ENCODE measurements around the gene PDILT.

PDILT gene

DNA sequence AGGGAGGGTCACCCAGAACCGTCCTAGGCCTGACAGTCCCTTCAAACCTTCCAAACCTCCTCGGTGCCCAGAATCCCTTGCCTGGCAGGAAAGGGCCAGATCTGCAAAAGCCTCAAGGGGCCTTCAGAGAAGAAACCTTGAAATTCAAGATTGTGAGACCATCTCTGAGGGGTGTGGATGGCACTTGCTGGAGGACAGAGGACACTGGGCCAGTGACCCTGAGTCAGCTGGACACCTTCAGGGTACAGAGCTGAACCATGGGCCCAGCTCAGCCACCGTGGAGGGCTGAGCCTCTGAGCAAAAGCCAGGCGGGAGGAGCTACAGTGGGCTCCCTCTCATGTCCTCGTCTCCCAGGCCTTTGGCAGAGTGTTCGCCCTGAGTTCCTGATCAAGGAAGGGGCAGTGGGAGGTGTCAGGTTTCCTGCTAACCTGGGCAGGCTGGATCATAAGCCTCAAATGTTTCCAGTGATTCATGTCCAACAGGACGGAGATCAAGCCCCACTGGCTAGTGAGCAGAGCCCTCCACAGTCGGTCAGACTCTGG lies 3.0 kb downstream of the PDILT start:
- no peak for DNase-seq

- no peak for DNase-seq
Observed at GRCh38 chr16:20401066-20401465, 3.5 kb downstream of the PDILT start.

- no peak for DNase-seq
Observed at GRCh38 chr16:20399185-20399584, 5.4 kb downstream of the PDILT start.

- DNase-seq = no peak
Observed at GRCh38 chr16:20398603-20399002, 5.9 kb downstream of the PDILT start.

DNA sequence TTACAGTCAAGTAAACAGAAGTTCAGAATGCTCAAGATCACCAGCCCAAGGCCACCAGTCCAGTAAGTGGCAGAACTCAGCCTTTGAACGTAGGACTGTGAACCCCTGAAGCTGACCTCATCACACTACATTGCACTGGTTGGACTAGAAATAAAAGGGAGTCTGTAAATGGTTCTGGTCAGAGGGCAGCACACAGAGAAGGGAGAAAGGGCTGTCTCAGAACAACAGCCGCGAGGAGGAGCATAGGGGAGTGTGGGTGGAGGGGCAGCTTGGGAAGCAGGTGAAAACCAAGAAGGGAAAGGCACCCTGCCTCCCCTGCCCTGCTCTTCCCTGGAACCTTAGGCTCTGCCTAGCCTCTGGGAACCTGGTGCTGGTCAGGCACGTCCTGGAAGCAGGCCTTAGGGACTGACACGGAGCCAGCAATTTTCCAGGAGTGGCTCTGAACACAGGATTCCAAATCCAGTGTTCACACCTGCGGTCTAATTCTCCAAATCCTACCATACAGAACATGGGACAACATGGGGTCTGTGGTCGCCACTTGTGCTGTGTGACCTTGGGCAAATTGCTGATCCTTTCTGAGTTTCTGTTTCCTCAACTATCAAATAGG lies 7.0 kb downstream of the PDILT start:
- no peak for DNase-seq

DNA sequence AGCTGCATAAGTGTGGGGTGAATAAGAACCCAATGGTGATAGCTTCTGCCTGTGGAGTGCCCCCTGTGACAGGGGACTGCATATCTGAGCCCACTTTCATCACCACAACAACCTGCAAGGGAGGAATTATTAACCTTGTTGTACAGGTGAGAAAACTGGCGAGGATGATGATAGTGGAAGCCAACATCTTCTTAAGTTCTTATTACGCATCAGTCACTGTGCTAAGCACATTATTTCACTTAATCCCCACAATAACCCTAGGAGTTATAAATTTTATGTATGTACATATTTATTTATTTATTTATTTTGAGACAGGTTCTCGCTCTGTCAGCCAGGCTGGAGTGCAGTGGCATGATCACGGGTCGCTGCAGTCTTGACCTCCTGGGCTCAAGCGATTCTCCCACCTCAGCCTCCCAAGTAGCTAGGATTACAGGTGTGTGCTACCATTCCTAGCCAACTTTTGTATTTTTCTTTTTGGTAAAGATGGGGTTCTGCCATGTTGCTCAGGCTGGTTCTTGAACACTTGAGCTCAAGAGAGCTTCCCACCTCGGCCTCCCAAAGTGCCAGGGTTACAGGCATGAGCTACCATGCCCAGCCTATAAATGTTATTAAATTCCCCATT lies 7.6 kb downstream of the PDILT start:
- no peak for DNase-seq

DNA sequence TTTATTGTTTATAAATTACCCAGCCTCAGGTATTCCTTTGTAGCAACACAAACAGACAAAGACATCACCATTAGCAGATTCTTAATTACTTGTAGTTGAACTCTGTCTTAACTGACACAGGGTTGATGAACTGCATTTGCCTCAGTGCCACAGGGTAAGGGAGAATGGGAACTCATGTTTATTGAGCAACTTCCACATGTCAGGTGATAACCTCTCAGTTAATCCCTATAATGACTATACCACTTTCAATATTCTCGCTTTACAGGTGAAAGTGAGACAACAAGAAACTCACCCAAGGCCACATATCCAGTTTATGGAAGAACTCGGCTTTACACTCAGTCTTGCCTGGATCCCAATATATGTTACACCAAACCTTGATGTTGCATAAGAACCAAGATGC lies 8.6 kb downstream of the PDILT start:
- no peak for DNase-seq

DNA sequence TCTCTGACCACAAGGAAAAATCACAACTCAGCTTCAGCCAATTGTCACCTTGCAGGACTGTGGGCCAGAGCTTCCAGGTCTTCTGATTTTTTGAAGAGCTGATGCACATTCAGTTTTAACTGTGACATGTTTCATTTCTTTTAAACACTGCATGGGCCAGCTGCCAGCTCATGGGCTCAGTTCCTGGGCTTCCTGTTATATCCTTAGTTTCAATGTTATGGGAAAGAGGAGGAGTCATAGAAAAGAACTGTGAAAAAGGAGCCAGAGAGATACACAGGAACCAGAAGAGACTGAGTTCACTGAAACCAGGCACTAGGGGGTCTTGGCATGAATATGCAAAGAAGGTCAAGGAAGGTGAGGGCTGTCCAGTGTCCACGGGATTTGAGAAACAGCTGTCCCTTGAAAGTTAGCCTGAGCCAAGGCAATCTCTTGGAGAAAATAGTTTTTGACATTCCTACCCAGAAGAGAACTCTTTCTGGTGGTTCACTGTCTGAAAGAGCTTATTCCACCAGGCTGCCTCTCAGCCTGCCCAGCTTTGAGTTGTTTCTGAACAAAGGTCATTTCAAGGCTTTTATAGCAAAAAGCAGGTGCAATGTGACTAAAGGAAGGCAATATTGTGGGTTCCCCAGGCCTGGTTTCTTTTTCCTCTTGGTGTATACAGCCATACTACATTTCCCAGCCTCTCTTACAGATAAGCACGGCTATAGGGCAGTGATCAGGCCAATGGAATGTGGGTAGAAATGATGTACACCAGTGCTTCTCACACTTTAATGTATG lies 10.5 kb downstream of the PDILT start:
- no peak for DNase-seq

GRCh38 chr16:20391045-20391444 lies 13.5 kb downstream of the PDILT start:
- no peak for DNase-seq

- no peak for DNase-seq
Observed at GRCh38 chr16:20388854-20389253, 15.7 kb downstream of the PDILT start.

DNA sequence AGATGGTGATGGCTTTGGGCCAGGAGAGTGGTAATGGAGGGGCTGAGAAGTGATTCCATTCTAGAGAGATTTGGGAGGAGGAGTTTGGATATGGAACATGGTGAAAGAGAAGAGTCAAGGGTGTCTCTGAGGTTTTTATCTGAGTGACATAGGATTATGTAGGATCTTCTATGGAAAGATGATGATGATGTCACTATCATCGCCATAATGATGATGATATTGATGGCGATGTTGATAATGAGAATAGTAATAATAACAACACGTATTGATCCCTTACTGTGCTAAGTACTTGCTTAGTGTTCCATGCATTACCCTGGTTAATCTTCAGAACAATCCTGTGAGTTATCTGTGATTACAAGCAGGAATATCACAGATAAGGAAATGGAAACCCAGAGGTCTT lies 16.6 kb downstream of the PDILT start:
- DNase-seq = no peak

- DNase-seq = peak; percentile 81
Observed at GRCh38 chr16:20385844-20386832, 18.4 kb downstream of the PDILT start.

DNA sequence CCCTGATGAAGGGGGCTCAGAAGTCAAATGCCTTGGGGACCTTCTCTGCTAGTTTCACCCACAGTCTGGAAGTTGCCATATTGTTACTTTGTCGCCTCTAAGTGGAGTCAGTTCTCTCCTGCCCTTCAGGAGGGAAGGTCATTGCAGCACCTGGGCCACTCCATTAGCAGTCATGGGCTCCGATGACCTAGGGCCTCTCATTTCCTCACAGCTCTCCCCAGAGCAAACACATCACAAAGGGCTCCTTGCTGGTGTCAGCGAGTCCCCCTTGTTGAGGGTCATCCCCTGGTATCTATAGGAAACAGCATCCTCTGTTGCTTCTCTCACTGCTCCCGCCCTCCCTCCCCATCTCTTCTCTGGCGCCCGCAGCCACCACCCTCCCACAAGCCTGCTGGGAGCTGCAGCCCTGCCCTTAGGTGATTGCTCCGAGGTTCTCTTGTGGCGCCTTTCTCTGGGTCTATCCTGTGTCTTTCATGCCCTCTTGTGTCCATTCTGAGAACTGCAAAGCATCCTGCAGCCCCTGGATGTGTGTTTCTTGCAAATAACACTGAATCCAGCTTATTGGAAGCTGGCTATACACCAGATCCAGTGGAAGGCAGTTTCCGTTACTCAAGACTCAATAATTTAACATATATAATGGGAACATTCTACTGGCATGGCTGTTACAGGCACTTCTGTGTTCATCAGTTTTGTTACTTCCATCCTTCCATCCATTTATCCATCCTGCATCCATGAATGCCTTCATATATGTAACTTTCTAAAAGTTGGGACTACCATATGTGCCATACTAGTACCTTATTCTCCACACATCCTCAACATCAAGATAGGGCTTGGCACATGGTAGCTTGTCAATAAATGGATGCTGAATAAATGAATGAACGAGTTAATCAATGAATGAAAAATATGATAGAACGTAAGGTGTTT lies 21.2 kb downstream of the PDILT start:
- peak; percentile 55 for DNase-seq

DNA sequence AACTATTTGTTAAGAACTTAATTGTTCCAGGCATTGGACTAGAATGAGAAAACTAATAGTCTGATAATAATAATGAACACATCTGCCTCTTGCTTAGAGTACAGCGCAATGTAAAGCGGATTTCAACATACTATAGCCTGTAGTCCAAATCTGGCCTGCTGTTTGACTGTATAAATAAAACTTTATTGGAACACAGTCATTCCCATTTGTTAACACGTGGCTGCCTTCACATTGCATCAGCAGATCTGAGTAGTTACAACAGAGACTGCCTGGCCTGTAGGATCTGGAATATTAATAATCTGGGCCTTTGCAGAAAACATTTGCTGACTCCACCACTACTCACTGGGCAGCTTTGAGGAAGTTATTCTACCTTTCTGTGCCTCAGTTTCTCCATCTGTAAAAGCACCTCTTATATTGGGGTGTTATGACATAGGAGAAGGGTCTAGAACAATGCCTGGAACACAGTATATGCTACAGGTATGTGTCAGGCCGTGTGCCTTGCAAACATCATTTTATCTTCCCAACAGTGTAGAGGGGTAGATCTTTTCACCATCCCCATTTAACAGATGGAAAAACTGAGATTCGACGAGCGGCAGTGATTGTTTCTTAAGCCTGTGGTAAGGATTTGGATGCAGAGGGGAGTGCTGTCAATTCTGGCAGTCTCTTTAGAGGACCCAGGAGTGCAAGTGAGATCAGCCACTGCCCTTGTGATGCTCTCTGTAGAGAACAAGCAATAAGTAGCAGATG lies 22.2 kb downstream of the PDILT start:
- DNase-seq = no peak

DNA sequence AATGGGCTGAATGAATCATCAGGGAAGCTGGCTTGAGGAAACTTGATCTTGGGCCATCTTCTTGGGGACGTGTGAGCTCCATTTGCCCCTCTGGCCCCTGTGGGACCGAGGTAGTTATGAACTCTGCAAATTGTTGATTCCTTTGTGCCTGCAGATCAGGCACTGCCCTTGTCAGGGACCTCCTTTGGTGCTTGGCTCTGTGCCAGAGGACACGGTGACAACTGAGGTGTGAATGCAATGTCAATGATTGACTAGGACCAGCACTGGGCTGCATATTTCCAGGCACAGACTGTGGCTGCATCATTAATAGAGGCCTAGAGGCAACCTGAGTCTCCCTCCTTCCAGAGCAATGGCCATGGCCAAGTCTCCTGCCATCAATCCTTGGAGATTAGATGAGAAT lies 23.8 kb downstream of the PDILT start:
- no peak for DNase-seq

DNA sequence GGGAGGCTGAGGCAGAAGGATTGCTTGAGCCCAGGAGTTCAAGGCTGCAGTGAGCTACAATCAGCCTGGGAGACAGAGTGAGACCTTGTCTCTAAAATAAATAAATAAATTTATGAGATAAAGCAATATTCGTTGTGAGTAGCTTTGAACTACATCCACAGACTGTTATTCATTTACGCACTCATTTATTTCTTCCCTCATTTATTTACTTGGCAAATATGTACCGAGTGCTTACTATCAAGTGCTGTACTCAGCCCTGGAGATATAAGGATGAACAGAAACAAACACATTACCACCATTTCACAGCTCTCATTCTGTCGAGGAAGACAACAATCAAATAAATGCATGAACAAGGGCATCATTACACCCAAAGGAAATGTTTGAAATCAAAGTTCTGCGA lies 27.4 kb downstream of the PDILT start:
- no peak for DNase-seq

DNA sequence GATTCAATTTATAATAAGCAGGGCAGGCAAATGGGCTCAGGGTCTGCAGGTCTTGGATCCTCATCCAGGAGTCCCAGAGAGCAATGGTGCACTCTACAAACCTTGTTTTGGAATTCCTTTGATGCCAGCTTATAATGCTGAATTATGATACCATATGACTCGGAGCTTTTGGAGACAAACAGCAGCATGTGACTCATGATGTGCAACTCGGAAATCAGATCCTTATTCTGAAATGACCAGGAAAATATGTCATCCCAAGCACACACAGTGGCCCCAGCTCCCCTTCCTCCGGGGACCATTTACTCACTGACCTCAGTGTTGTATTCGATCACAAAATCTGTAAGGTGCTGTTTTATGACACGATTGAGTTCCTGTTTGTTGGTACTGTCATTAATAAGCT lies 31.8 kb downstream of the PDILT start:
- no peak for DNase-seq

DNA sequence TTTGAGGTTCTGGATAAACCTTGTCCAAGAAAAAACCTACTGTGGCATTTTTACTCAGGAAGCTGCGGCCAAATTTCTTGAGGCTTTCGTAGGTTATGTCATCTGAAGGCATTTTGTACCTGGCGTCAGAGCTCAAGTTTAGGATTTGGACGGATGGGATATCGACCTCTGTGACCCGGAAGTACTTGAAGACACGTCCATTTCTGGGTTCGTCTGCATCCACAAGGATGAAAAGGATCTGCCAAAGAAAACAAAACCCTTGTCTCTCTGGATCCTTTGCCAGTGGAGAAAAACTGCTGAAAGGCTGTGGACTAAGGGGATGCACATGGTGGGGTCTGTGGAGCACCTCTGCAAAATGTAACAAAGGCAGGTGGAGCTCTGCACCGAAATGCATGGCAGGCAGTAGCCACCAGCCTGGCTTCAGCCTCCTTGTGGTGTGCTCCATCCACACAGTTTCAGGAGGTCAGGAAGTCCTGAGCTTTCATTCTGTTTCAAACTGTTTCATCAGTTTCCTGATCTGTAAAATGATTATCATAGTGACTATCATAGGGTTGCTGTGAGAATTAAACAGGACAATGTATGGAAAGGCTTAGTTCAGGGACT lies 35.0 kb downstream of the PDILT start:
- DNase-seq = no peak

DNA sequence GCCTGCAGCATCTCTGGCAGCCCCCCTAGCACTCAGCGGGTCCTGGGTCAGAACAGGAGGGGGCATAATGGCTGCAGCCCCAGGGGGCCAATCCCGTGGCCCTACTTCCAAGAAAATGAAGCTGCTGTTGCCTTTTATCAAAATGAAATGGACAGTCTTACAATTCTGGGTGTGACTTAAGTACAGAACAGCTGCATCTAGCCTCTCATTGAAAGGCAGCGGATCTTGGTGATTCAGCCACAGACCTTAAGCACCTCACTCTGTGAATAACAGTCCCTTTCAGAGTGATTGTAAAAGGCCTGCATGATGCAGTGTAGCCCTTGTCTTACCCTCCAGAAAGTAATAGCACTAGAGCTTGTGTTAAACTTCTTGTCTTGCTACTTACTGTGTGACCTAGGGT lies 40.5 kb downstream of the PDILT start:
- DNase-seq = no peak

- DNase-seq = no peak
Observed at GRCh38 chr16:20363191-20363590, 41.3 kb downstream of the PDILT start.

DNA sequence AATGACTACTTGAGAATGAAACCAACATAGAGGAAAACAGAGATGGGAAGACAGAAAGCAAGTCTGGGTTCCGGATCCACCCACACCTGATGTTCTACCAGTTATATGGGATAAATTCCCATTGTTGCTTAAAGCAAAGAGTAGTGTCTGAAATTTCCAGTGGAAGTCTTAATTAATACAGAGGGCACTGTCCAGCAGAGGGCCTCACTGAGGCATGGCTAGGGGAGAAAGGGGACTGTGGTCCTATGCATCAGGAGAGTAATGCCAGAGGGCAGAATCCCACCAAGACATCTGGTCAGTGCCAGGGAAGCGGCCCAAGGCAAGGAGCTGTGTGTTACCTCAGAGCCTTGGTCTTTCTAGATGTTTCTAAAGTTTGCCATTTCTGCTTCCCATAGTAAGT lies 44.5 kb downstream of the PDILT start:
- peak; percentile 25 for DNase-seq

All from stimulated activated CD8-positive, alpha-beta memory T cell treated with anti-CD3 and anti-CD28 coated beads, Interleukin-4, amount 100 ng/mL, for 48 hours (primary cell).